ENCODE data around the gene CEMP1.
A peak's percentile ranks its signal among the peaks of the same experiment; 100 is the strongest.

CEMP1 gene

DNA sequence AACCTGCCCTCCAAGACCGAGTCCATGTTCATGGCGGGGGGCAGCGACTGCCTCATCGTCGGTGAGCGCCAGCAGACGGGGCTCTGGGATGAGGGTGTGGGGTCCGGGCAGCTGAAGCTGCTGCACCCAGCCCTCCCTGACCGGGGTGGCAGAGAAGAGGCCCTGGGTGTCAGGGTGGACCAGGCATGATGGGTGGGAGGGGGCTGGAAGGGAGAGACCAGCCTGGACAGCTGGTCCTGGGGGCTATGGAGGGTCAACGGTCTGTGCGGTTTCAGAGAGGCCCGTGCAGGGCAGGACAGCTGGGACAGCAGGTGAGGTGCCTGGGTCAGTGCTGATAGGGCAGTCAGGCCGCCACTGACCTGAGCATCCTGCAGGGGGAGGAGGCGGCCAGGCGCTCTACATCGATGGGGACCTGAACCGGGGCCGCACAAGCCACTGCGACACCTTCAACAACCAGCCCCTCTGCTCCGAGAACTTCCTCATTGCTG lies 30.7 kb downstream of the CEMP1 start:
- DNase-seq, result no peak

DNA sequence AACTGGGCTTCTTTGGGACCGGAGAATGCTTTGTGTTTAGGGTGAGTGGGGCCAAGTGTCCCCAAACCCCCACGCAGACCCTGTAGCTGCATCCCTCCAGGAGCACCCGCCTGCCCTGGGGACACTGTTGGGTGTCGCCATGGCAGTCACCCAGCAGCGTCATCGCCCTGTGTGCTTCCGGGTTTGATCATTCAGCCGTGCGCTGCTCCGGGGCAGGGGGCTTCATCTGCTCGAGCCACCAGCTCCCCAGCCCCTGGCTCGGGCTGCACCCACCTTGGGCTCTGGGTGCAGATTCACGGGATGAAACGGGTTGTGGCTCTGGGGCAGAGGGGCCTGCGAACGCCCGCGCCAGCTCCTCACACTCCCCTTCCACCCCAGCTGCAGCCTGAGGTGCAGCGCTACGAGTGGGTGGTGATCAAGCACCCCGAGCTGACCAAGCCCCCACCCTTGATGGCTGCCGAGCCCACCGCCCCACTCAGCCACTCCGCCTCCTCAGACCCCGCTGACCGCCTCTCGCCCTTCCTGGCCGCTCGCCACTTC lies 31.2 kb downstream of the CEMP1 start:
- DNase-seq, result no peak

DNA sequence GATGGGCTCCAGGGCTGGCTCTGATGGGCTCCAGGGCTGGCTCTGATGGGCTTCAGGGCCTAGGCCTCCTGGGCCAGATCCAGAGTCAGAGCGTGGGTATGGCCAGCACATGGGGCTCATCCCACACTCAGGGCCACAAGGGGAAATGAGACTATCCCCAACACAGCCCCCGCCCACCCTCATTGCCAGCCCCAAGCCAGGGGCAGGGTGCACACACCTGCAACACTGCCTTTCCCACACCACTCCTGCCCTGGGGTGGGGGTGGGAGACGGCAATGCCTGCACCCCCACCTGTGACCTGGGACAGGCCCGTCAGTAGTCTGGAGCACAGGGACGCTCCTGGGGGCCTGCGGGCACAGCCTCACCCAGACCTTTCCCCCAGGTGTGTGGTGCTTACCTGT lies 31.8 kb downstream of the CEMP1 start:
- no peak for DNase-seq

DNA sequence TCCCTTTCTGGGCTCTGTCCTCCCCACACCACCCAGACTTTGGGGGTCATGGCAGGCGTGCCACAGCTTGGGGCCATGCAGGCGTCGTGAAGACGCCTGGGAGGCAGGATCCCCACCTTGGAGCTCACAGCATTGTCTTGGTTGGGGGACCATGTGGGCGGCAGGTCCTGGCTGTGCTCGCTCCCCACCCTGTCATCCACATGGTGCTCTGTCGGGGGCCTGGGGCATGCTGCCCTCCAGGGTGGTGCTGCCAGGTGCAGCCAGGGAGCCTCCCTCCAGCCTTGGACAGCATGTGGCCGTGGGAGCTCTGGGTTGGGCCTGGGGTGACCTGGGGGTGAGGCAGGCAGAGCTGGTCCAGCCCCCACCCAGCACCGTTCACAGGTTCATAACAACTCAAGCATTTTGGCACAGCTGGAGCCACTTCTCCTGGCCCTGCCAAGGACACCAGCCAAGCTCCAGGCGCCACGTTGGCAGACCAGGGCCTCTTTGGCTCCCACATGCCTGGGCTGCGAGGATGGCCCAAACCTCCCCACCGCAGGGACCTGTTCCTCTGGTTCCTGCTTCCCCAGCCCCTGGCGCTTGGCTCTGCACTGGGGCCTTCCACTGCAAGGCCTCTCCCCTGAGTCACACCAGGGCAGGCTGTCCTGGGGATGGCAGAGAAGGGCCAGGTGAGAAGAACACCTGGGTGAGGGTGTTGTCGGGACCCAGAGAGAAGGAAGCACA lies 32.5 kb downstream of the CEMP1 start:
- no peak for DNase-seq

DNA sequence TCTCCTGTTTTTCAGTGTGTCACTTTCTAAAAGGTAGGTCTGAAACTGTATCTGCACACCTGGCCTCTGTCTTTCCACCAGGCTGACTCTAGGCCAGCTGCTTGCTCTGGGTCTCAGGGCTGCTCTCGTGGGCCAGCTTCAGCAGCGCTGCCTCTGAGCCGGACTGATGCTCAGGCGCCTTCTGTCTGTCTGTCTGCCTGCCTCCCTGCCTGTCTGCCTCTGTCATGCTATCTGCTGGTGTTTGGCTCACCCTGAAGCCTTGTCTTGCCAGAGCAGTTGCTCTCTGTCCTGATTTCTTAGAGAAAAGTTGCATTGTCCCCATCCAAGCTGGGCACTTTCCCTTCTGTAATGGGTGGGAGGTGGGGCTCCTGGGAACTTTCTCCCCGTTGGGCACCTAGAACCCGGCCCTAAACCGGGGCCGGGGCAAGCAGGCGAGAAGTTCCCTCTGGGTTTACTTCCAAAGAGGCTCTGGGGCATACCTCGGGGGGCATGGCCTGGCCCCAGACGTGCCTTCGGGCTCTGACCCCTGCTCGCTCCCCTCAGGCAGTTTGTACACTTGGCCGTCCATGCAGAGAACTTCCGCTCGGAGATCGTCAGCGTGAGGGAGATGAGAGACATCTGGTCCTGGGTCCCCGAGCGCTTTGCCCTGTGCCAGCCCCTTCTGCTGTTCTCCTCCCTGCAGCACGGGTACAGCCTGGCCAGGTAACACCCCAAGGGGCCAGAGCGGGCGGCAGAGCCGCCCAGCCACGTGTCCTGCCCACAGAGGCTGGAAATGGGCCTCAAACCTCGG lies 33.3 kb downstream of the CEMP1 start:
- no peak for DNase-seq

DNA sequence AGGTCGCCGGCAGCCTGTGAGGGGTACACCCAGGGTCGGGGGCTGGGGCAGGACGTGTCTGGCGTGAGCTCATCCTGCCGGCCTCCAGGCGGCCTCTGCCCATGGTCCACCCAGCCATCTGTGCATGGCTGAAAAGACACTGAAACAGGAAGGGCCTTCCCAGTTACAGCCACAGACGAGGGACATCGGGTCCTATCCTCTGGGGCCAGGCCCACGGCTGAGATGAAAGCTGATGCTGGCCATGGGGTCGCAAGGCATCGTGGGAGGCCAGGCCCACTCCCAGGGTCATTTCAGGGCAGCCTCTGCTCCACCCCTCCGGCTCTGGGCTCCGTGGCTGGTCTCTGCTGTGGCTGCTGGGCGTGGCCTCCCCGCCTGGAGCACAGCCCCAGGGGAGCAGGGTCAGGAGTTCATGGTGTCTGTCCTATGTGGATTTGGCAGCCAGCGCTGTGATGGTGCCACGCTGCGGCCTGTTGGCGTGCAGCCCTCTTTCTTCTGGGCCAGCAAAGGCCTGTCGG lies 34.0 kb downstream of the CEMP1 start:
- DNase-seq, result no peak

DNA sequence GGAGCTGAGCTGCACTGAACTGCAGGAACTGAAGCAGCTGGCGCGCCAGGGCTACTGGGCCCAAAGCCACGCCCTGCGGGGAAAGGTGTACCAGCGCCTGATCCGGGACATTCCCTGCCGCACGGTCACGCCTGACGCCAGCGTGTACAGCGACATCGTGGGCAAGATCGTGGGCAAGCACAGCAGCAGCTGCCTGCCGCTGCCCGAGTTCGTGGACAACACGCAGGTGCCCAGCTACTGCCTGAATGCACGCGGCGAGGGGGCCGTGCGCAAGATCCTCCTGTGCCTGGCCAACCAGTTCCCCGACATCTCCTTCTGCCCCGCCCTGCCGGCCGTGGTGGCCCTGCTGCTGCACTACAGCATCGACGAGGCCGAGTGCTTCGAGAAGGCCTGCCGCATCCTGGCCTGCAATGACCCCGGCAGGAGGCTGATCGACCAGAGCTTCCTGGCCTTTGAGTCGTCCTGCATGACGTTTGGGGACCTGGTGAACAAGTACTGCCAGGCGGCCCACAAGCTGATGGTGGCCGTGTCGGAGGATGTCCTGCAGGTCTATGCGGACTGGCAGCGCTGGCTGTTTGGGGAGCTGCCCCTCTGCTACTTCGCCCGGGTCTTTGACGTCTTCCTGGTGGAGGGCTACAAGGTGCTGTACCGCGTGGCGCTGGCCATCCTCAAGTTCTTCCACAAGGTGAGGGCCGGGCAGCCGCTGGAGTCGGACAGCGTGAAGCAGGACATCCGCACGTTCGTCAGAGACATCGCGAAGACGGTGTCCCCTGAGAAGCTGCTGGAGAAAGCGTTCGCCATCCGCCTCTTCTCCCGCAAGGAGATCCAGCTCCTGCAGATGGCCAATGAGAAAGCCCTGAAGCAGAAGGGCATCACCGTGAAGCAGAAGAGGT lies 34.7 kb downstream of the CEMP1 start:
- no peak for DNase-seq

DNA sequence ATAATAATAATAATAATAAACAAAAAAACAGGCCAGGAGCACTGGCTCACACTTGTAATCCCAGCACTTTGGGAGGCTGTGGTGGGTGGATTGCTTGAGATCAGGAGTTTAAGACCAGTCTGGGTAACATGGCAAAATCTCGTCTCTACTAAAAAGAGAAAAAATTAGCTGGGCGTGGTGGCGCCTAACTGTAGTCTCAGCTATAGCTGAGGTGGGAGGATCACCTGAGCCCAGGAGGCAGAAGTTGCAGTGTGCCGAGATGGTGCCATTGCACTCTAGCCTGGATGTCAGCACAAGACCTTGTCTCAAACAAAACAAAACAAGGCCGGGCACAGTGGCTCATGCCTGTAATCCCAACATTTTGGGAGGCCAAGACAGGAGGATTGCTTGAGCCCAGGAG lies 36.2 kb downstream of the CEMP1 start:
- DNase-seq, result no peak

DNA sequence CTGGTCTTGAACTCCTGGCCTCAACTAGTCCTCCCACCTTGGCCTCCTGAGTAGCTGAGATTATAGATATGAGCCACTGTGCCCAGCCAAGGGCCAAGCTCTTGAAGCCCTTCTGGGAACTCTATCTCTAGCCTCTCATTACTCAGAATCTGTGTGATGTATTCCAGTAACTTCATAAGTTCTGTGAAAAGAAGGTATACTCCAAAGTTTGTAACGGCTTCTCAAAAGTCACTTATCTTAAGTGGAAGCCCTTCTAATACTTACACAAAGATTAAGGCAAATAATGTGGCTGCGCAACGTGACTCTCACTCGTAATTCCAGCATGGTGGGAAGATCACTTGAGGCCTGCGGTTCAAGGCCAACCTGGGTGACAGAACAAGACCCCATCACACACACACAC lies 36.6 kb downstream of the CEMP1 start:
- no peak for DNase-seq

DNA sequence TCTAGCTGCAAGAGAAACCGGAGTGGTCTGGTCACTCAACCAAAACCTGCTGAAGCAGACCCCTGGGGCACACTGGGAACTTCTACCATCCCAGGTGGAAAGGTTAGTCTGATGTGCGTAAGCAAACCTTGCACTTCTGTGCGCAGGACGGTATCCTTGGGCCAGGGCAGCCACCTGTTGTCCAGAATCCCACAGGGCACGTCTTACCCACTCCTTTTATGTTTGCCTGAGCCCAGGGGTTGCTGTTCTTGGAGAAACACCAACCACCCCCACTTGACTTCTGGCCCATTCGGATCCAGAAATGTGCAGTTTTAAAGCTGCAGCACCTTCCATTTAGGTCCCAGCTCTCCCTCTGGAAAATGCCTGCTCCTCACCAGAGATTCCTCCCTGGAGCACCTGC lies 37.6 kb downstream of the CEMP1 start:
- no peak for DNase-seq

DNA sequence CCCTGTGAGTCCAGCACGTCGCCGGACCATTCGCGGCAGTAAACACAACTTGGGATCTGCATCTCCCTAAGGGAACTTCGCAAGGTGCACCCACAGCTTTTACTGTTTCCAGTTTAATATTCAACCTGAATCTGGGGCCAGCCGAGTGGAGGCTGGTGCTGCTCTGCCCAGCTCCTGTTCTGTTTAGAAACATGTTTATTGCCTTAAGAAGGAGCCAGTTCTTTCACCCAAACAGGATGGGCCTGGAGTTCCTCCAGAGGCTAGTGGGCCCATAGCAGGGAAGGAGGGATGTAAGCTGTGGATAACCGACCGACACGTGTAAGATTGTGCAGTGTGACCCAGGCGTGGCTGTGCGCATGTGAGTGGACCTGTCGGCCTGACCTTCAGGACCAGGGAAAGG lies 38.9 kb downstream of the CEMP1 start:
- no peak for DNase-seq

DNA sequence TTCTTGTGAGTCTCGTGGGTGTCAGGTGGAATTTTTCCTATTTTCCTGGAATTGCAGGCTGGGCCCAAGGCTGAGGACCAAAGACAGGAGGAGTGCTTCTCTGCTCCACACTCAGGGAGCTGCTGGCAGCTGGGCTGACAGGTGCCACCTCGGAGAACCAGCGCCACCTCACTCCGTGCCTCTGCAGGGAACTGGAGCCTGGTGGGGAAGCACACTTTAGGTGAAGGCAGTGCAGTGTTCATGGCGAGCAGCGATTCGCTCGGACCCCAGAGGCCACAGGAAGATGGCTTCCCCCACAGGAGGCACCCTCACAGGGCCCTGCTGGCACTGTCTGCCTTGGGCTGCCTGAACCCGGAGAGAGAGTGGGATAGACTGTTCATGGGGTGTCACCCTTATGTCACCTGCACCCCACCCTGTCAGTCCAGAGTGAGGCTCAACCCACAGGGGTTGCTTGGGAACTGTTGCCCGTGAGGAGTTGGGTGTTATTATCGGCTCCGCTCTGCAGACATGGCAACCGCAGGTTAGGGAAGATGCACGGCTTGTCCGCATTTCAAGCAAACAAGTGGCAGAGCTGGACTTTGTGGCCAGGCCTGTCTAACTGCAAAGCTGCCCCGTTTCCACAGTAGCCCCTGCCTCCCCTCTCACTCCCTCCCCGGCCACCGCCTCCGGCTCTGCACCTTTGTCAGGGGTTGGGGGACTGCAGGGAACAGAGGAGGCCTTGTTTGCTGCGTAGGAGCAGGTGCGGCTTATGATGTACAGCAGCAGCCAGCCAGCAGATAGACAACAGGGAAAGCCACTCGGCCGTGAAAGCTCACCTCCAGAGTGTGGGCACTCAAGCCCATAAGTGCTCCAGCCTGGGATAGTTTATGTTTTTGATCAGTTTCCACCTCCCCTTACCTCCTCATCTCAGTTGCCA lies 40.8 kb downstream of the CEMP1 start:
- no peak for DNase-seq

DNA sequence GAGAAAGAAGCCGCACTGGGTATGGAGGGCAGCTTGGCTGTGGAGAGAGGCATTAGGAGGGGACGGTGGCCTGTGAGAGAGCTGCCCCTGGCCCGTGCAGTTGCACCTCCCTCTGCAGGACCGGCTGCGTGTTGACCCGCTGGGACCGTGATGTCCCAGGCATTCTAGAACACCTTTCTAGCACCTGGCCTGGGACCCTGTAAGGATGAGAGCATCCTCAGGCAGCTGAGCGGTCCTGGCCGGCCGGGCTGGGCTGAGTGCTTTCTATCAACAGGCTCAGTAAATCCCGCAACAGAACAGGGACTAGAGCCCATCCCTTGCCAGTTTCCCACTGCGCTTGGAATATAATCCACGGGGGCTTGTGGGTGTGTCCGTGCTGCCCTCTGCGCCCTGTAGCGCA lies 41.6 kb downstream of the CEMP1 start:
- no peak for DNase-seq

DNA sequence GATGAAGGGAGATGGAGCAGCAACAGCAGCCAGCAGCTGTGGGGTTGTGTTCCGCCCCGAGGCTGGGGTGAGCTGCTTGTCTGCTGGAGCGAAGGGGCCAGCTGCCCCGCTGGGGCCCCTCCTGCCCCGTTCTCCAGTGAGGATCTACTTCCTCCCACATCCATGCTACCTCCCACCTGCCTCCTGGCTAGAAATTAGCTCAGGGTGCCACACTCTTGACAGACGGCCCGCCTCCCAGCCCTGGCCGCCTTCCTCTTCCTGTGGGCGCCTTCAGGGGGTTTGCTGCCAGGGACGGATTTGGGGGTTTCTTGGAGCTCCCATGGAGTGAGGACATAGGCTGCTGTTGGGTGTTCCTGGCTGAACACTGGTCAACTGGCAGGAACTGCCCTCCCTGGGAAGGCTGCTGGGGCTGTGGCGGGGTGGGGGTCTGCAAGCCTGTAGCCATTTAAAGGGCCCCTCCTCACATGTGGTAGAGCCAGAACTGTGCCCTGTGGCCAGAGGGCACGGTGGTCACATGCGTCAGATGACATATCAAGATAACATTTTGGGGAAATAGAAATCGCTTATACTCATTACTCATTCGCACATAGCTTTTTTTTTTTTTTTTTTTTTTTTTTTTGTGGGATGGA lies 43.2 kb downstream of the CEMP1 start:
- DNase-seq, result no peak

DNA sequence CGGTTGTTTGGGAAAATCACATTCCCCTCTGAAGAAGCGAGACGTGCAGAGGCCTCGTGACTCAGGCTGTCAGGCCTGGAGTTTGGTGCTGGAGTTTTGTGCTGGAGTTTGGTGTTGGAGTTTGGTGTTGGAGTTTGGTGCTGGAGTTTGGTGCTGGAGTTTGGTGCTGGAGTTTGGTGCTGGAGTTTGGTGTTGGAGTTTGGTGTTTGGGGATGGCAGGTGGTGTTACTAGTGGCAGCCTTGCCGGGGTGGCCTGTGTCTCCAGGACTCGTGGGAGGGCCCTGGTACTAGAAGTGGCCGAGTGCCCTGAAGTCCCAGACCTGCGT lies 43.7 kb downstream of the CEMP1 start:
- no peak for DNase-seq

DNA sequence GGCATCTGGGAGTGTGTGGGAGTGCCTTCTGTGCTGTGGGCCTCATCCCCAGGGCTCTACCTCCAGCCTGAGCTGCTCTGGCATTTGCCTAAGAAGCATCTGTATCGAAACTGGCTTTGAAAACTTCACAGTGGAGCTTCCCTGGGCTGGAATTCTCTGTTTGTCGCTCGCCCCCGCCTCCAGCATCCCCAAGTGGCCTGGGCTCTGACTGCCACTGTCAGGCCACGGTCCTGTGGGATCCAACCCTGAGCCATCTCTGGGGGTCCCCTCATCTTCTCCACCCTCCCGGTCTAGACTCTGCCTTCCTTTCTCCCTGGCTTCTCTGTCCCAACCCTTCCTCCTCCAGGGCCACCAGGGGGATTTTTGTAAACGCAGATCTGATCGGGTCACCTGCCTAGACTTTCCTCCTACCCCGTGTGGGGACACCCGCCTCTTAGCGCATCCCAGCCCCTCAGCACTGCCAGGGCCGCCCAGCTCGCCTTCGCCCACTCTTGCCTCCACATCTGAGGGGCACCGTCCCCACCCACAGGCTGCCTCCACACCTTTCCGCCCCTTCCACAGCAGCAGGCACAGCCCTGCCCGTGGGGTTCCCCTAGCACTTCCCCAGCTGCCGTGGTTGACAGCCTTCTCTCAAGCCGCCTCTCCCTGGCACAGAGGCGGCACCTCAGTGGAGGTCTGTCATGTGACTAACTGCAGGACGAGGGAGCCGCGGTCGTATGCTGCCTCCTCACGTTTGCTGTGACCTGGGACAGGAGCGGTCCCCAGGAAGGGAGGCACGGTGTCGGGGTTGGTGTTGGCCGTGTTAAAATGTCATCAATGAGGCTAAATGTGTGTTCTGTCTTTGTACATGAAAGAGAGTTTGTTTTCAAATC lies 44.3 kb downstream of the CEMP1 start:
- peak; percentile 73 for DNase-seq

DNA sequence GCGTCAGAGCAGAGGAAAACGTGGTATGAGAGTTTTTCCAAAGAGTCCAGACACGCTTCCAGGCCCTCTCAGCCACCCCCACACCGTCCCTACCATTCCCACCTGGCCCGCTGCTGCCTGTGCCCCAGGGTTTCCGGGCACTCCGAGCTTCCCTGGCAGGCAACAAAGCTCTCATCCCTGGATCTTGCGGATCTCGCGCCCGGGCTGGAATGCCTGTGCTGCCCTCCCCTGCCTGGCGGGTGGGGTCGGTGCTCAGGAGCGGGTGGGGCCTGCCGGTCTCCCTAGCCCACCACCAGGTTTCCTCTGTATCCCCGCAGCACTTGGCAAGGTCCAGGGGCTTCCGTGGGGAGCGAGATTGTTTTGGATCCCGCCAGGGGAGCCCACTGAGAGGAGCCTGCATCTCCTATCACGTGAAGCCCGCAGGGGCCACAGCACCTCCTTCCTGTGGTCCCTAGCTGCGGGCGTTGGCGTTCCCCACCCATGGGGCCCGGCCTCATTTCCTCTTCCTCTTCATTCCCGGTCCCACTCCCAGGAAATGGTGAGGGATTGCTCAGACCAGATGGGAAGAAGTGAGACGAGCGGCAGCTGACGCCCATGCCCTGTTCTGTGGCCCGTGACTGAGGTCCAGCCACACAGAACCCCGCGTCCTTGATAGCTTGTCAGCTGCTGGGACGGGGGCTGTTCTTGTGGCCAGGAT lies 45.2 kb downstream of the CEMP1 start:
- DNase-seq, result no peak

DNA sequence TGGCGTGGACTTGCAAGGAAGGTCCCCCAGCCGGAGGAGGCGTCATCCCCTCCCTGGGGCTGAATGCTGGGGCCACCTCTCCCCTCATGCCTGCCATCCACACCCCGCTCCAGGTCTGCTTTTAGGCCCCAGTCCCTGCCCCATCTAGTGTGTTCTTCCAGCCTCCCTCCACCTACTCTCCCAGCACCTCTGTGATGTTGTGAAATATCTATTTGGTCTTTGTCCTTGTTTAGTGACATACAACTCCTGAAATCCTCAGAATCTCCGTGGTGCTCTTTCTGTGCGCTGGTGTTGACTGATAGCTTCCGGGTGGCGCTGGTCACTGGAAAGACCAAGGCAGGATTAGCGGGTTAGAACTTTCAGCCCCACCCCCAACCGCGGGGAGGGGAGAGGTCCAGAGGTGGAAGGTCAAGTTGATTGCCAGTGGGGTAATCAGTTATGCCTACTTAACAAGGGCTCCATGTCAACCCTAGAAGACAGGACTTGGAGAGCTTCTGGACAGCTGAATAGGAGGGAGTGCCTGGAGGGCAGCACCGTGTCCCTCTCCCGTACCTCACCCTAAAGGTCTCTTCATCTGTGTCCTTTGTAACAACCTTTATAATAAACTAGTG lies 46.2 kb downstream of the CEMP1 start:
- DNase-seq, result no peak
